Tibial nerve (tissue), 4 donors: Measurements from ENCODE around the gene AASDHPPT. TPM values are rescaled to one million over a fixed set of nuclear protein-coding genes. Genes with fewer than 3 reads are reported as not detected.
"Not testable (repeated sequence)": the region's sequence is repeated elsewhere in the genome, so short reads cannot be mapped to it uniquely, and the experiment has no call there.

ENCODE experiments used
- DNase-seq, 2 donors: peaks; one replicate each; pipeline ENCODE4 v3.0.0-alpha.2; 2019; ENCODE audit warnings: low spot score in 2 of 2
- H3K27ac ChIP-seq, 4 donors: fragments of 200-600 bp; sonication (generic) in 3 of 4; one replicate each; pipeline ENCODE4 v1.5.1; 2017 to 2019; ENCODE audit warnings: mild to moderate bottlenecking in 1 of 4
- H3K27me3 ChIP-seq, 2 donors: fragments of 200-600 bp; sonication (generic) in 1 of 2; one replicate each; pipeline versions ENCODE4 v1.5.1 to v1.6.0; 2017 to 2019
- H3K36me3 ChIP-seq, 3 donors: fragments of 200-600 bp; sonication (generic); one replicate each; pipeline ENCODE4 v1.5.1; 2018 to 2019
- H3K4me1 ChIP-seq, 4 donors: fragments of 200-600 bp; sonication (generic) in 3 of 4; one replicate each; pipeline ENCODE4 v1.5.1; 2017 to 2019
- H3K4me3 ChIP-seq, 4 donors: fragments of 200-600 bp; sonication (generic) in 3 of 4; one replicate each; pipeline ENCODE4 v1.5.1; 2017 to 2019; ENCODE audit warnings: mild to moderate bottlenecking in 1 of 4, moderate library complexity in 1 of 4
- H3K9me3 ChIP-seq, 4 donors: fragments of 200-600 bp; sonication (generic) in 3 of 4; one replicate each; pipeline ENCODE4 v1.5.1; 2017 to 2019
- CTCF ChIP-seq, 5 experiments: fragments of 200-600 bp in 3 of 5; fragments of 450-650 bp in 2 of 5; sonication (generic) in 3 of 5; IDR thresholded peaks; one replicate each; pipeline ENCODE4 v1.5.1; 2016 to 2019; ENCODE audit warnings: antibody characterized with exemption in 5 of 5, mild to moderate bottlenecking in 3 of 5, moderate library complexity in 2 of 5
- EP300 ChIP-seq, 2 donors: sonication (generic); formaldehyde crosslinking; IDR thresholded peaks; one replicate each; pipeline ENCODE4 v1.6.1; 2017; ENCODE audit warnings: antibody characterized with exemption in 2 of 2, mild to moderate bottlenecking in 1 of 2
- POLR2A ChIP-seq, 2 donors: fragments of 450-650 bp; IDR thresholded peaks; one replicate each; pipeline ENCODE4 v1.6.1; 2017; ENCODE audit warnings: antibody characterized with exemption in 2 of 2, mild to moderate bottlenecking in 2 of 2, moderate library complexity in 2 of 2
- WGBS, 2 donors: methylation state at CpG; one replicate each; pipeline ENCODE4 v1.1.5; 2018; 5-methylcytosine and 5-hydroxymethylcytosine counted together
- total RNA-seq, 4 donors: library from RNA; depleted of rRNA; stranded (reverse); fragments of >200 nt; gene quantifications; one replicate each; pipeline ENCODE4 v1.1.0, GENCODE V29; 2016

AASDHPPT gene
- total RNA-seq, 4 donors from 2014 or later: 32.1 to 58.6 (median 47.1) TPM

GRCh38 chr11:106043540-106043939 is 33.9 kb upstream of the AASDHPPT start:
- DNase-seq: no peak
- no peak overlapping the region for H3K27ac ChIP-seq
- TF ChIP-seq POLR2A (IDR thresholded peaks at IDR 0.05) (no peak), CTCF (IDR thresholded peaks at IDR 0.05) (no peak), EP300 (IDR thresholded peaks at IDR 0.05) (no peak)
- no peak overlapping the region for H3K4me3 ChIP-seq
- H3K9me3 ChIP-seq: no peaks in the 10 kb centered on the region
- no peaks in the 10 kb centered on the region for H3K27me3 ChIP-seq
- no peaks in the 10 kb centered on the region for H3K4me1 ChIP-seq
- H3K36me3 ChIP-seq: no peaks in the 10 kb centered on the region

GRCh38 chr11:106047631-106048030 is 29.8 kb upstream of the AASDHPPT start:
- no peak for DNase-seq
- no peak overlapping the region for H3K27ac ChIP-seq

GRCh38 chr11:106049727-106050476 is 27.6 kb upstream of the AASDHPPT start:
- Histone ChIP-seq H3K36me3 (peaks cover 0 to 6% (median 0%) of the 10 kb centered on the region in 3 donors), H3K9me3 (no peaks in the 10 kb centered on the region), H3K27me3 (no peaks in the 10 kb centered on the region), H3K4me1 (no peaks in the 10 kb centered on the region), H3K4me3 (no peak overlapping the region), H3K27ac (no peak overlapping the region)
- DNase-seq: no peak
- WGBS, 2 donors: 65 to 70% methylated on average over 5 of the region's 5 CpGs
- no peak for TF ChIP-seq CTCF (IDR thresholded peaks at IDR 0.05)
- TF ChIP-seq POLR2A (IDR thresholded peaks at IDR 0.05): no peak
- TF ChIP-seq EP300 (IDR thresholded peaks at IDR 0.05): no peak

More at GRCh38 chr11:106047631-106048030, 29.8 kb upstream of the AASDHPPT start:
- Histone ChIP-seq H3K9me3 (no peaks in the 10 kb centered on the region), H3K36me3 (no peaks in the 10 kb centered on the region), H3K27me3 (no peaks in the 10 kb centered on the region), H3K4me3 (no peak overlapping the region), H3K4me1 (no peaks in the 10 kb centered on the region)
- no peak for TF ChIP-seq POLR2A (IDR thresholded peaks at IDR 0.05)
- TF ChIP-seq EP300 (IDR thresholded peaks at IDR 0.05): no peak
- TF ChIP-seq CTCF (IDR thresholded peaks at IDR 0.05): no peak

- H3K36me3 ChIP-seq: peaks cover 0 to 11% (median 0%) of the 10 kb centered on the region in 3 donors
- no peaks in the 10 kb centered on the region for H3K9me3 ChIP-seq
- no peak overlapping the region for H3K4me3 ChIP-seq
- no peaks in the 10 kb centered on the region for H3K4me1 ChIP-seq
- DNase-seq: no peak
- no peaks in the 10 kb centered on the region for H3K27me3 ChIP-seq
- TF ChIP-seq POLR2A (IDR thresholded peaks at IDR 0.05) (no peak), CTCF (IDR thresholded peaks at IDR 0.05) (no peak)
- no peak overlapping the region for H3K27ac ChIP-seq
- WGBS, 2 donors: 84 to 88% methylated on average over 2 of the region's 2 CpGs
These were observed 26.4 kb upstream of the AASDHPPT start for GRCh38 chr11:106051103-106051502.

GRCh38 chr11:106058377-106058776 is 19.1 kb upstream of the AASDHPPT start:
- not testable (repeated sequence) for H3K9me3 ChIP-seq, DNase-seq, H3K27me3 ChIP-seq, H3K4me1 ChIP-seq, H3K4me3 ChIP-seq, H3K27ac ChIP-seq
- 96 to 99% methylated on average over 14 of the region's 14 CpGs for WGBS, 2 donors
- peaks cover 0 to 23% (median 0%) of the 10 kb centered on the region in 3 donors for H3K36me3 ChIP-seq
